ENCODE measurements around the gene RPLP2.

DNA sequence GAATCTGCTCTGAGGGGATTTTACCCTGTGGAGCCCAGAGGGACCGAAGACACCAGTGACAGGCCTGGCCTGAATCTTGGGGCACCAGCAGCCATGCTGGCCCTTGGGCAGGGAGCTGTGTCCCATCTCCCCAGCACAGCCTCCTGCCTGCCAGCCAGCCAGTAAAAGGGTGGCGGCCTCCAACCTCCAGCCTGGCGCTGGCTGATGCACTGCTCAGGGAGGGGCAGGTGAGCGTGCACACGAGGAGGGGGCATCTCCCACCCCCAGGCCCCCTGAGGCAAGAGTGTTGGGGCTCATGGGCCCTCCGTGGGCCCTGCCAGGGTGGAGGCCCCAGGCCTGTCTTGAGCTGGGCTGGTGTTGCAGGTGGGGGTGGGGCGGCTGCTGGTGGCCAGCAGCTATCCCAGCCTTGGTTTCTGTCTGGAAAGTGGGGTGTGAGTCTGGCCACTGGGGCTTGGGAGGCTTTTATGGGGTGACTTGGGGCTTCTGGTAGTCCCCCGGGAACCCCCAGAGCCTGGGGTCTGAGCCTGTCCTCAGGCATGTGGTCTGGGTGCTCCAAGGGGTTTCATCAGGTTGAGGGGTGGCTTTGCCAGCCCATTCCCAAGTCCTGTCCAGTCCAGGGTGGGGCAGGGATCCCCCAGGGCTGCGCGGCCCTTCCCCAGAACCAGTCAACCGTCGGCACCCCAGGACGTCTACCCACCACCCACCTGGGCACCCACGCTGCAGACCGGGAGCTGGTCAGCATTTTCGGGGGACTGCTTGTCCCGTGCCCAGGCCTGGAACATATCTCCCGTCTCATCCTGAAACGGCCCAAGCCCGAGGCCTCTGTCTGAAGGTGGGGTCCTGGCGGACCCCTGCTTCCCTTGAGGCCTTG, 50.7 kb downstream of the RPLP2 start:
- TF ChIP-seq, protein P1, sequence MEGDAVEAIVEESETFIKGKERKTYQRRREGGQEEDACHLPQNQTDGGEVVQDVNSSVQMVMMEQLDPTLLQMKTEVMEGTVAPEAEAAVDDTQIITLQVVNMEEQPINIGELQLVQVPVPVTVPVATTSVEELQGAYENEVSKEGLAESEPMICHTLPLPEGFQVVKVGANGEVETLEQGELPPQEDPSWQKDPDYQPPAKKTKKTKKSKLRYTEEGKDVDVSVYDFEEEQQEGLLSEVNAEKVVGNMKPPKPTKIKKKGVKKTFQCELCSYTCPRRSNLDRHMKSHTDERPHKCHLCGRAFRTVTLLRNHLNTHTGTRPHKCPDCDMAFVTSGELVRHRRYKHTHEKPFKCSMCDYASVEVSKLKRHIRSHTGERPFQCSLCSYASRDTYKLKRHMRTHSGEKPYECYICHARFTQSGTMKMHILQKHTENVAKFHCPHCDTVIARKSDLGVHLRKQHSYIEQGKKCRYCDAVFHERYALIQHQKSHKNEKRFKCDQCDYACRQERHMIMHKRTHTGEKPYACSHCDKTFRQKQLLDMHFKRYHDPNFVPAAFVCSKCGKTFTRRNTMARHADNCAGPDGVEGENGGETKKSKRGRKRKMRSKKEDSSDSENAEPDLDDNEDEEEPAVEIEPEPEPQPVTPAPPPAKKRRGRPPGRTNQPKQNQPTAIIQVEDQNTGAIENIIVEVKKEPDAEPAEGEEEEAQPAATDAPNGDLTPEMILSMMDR (IDR thresholded peaks at IDR 0.05; ENCODE audit: insufficient read depth, low read length), result no peak
- TF ChIP-seq POLR2AphosphoS5 (IDR thresholded peaks at IDR 0.05; ENCODE audit: low read depth) (no peak), GABPA (IDR thresholded peaks at IDR 0.05; ENCODE audit: low read depth) (no peak), SPI1 (IDR thresholded peaks at IDR 0.05; ENCODE audit: borderline replicate concordance, low read depth) (no peak)
- TF ChIP-seq, protein P2, sequence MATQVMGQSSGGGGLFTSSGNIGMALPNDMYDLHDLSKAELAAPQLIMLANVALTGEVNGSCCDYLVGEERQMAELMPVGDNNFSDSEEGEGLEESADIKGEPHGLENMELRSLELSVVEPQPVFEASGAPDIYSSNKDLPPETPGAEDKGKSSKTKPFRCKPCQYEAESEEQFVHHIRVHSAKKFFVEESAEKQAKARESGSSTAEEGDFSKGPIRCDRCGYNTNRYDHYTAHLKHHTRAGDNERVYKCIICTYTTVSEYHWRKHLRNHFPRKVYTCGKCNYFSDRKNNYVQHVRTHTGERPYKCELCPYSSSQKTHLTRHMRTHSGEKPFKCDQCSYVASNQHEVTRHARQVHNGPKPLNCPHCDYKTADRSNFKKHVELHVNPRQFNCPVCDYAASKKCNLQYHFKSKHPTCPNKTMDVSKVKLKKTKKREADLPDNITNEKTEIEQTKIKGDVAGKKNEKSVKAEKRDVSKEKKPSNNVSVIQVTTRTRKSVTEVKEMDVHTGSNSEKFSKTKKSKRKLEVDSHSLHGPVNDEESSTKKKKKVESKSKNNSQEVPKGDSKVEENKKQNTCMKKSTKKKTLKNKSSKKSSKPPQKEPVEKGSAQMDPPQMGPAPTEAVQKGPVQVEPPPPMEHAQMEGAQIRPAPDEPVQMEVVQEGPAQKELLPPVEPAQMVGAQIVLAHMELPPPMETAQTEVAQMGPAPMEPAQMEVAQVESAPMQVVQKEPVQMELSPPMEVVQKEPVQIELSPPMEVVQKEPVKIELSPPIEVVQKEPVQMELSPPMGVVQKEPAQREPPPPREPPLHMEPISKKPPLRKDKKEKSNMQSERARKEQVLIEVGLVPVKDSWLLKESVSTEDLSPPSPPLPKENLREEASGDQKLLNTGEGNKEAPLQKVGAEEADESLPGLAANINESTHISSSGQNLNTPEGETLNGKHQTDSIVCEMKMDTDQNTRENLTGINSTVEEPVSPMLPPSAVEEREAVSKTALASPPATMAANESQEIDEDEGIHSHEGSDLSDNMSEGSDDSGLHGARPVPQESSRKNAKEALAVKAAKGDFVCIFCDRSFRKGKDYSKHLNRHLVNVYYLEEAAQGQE (IDR thresholded peaks at IDR 0.05; ENCODE audit: insufficient replicate concordance, low read depth), result no peak

Data from HL-60 (cell line).